T-helper 22 cell (primary cell): ENCODE data around the gene UAP1.
"Not testable (repeated sequence)": the region's sequence is repeated elsewhere in the genome, so short reads cannot be mapped to it uniquely, and the experiment has no call there.

ENCODE experiments used
- DNase-seq: peaks from one replicate; pipeline ENCODE4 v3.0.0-alpha.2; 2020; ENCODE audit warnings: low read depth

Gene UAP1

DNA sequence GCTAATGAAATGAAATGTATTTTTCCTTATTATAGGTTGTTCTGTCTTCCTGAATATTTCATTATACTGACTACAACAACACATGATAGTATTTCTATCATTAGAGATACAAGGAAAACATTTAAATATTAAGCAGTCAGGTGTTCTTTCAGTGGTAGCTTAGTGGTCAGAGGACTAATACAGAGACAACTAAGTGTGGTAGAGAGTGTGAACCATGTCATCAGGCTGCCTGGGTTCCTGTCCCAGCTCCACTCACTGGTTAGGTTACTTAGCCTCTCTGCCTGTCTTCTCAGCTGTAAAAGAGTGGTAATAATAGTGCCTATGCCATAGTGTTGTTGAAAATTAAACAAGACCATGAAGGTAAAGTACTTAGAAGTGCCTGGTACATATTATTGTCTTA, 3.9 kb downstream of the UAP1 start:
- no peak for DNase-seq

DNA sequence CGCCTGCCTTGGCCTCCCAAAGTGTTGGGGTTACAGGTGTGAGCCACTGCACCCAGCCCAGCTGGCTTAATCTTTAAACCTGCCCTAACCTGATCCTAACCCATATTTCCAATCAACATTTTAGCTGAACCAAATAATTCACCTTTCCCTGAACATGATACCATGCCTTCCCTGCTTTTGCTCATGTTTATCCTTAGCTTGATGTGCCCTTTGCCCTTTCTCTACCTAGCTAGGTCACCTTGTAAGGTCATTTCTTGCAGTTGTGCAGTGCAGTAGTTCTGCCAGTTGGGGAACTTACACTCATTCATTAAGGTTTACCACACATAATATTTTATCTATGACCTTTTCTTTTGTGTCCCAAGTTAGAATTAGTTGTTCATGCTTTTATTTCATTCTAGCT, 5.3 kb downstream of the UAP1 start:
- DNase-seq: no peak

DNA sequence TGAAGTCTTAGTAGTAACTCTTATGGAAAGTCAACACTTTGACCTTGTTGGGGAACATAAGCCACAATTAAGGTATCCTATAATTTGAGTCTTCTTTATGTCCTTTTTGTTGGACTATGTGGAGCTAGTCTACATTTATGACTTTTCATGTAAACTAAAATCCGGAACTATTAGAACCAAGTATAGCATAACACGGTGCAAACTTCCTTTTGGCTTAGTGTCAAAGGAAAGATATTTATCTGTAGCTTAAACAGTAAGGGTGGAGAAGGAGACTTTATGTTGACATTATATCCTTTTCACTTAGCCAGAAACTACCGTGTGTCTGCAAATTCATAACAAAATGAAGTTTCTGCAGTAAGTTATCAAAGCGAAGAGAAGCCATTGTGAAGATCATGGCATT, 7.3 kb downstream of the UAP1 start:
- DNase-seq: no peak

DNA sequence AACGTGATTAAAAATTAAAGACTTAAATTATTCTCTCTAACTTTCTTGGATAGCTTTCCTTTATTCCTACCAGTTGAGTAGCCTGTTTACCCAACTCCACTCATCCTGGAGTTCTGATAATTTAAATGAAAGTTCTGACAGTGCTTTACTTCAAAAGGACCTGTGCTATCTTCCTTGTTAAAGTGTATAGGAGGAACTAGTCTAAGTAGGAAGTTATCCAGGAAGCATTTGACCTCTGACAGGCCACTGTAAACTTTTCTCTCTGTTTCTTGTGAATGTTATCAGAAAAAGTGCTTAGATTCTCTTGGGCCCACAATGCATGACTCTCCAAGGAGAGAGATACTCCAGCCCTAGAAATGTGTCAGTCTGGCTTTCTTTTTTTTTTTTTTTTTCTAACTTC, 9.2 kb downstream of the UAP1 start:
- no peak for DNase-seq

DNA sequence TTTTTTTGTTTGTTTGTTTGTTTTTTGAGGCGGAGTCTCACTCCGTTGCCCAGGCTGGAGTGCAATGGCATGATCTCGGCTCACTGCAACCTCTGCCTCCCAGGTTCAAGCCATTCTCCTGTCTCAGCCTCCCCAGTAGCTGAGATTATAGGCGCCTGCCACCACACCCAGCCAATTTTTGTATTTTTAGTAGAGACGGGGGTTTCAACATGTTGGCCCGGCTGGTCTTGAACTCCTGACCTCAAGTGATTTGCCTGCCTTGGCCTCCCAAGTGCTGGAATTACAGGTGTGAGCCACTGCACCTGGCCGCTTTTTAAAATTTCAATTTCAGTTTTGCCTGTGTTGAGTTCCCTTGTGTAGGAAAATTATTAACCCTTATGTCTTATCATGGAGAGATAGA, 9.6 kb downstream of the UAP1 start:
- not testable (repeated sequence) for DNase-seq

DNA sequence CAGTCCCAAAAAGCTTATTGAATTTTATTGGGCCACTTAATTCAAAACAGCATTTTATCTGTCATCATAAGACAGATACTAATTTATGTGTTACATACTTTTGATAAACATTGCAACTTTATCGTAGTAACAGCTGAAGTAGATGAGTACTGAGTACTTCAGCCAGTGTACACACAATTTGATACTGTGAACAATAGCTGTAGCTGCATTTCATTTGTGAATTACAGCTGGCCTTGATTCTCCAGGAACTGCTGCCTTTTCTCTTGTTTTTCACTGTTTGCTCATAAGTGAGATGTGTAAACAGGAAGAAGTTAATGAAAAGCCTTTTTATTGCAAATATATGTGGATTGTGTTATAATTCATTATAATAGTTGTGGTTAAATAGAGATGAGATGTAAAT, 10.2 kb downstream of the UAP1 start:
- no peak for DNase-seq

DNA sequence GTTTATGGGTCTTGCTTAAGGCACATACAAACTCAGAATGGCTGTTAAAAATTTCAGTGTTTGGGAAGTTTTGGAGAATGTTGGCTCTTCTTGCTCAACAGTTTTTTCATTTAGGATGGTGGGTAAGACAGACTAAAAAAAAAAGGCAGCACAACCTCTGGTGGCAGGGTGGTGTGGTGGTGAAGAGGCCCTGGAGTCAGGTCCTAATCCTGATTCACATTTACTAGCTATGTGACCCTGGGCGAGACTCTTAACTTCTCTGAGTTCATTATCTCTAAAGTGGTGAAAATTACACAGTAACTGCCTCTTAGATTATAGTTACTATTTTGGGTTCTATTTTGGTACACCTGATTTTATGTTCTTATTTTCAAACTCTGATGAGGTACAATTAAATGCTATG, 11.6 kb downstream of the UAP1 start:
- DNase-seq: no peak

DNA sequence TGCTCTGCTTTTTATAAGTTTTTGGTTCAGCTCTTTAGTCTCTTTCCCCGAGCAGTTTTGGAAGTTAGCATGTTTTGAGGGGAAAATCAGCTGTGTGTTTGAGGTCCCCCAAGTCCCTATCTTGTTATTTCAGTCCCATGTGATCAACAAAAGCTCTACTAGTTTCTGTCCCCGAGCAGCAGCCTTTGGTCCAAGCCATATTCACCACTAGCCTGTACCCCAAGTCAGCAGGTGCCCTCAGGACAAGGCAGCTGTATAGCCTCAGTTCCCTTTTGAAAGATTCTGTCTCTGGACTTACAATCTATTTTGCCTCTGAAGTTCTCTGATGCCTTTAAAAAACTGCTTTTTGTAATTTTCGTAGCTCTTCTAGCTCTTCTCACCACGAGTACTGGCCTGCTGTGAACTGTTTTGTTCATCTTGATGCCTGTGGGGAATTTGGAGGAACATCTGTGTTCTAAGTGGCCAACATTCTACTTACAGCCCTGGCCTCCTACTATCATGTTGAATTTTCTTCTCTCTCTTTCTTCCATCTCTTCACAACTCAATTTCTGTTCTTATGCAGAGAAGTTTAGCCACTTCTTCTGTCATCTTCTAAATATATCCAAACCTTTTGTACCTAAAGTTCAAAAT, 16.7 kb downstream of the UAP1 start:
- DNase-seq: no peak

DNA sequence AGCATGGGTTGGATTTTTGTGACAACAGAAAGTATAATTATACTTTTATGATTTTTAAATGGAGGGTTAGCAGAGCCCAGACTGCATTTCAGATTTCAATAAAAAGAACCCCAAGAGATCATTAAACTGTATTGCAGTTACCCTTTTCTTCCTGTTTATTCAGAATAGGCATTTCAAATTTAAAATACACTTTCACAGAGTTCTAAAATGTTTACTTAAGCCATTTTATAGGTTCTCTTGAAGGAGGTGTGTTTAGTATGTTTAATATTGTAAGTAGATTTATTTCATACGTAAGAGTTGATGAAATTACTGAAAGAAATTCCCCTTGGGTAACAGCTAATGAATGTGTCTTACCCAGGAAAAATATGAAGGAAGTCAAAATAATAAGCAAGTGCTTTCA, 17.4 kb downstream of the UAP1 start:
- DNase-seq: no peak

DNA sequence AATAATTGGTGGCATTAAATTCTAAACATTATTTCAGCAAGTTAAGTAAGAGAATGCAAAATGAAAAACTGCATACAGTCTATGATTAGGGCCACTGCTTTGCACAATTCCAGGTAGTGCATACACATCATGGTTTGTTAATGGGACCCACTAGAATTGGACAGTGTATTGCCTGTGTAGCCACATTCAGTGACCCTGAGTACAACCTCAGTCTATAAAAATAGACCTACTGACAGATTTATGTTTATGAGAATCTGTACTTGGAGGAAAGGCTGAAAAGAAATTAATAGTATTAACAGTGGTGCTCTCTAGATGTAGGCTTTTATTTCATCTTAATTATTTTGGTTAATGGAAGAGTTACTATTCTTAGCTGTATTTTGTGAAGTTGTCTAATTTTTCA, 18.8 kb downstream of the UAP1 start:
- DNase-seq: no peak

DNA sequence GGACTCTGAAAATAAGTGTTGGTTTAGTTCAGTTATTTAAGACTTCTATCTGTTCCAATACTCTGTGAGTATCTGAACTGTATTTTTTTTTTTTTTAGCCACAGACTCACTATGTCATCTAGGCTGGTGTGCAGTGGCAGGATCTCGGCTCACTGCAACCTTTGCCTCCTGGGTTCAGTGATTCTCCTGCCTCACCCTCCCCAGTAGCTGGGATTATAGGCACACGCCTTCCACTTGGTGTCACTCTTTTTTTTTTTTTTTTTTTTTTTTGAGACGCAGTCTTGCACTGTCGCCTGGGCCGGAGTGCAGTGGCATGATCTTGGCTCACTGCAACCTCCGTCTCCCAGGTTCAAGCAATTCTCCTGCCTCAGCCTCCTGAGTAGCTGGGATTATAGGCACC, 21.4 kb downstream of the UAP1 start:
- DNase-seq: not testable (repeated sequence)

DNA sequence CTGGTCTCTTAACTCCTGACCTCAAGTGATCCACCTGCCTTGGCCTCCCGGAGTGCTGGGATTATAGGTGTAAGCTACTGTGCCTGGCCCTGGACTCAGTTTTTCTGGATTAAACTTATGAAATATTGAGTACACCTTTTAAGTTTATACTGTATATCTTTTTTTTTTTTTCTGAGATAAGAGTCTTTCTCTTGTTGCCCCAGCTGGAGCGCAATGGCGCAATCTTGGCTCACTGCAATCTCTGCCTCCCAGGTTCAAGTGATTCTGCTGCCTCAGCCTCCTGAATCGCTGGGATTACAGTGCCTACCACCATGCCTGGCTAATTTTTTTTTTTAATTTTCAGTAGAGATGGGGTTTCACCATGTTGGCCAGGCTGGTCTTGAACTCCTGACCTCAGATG, 23.6 kb downstream of the UAP1 start:
- not testable (repeated sequence) for DNase-seq

DNA sequence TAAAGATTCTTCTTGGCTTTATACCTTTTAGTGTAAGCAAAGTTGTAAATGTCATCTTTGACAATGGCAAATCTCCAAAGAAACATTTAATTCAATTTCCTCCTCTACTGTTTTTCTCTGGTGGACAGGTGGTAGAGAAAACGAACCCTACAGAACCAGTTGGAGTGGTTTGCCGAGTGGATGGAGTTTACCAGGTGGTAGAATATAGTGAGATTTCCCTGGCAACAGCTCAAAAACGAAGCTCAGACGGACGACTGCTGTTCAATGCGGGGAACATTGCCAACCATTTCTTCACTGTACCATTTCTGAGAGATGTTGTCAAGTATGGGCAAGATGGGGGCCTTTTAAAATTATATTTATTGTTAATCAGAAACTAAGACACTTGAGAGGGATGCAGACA, 25.8 kb downstream of the UAP1 start:
- DNase-seq: no peak

DNA sequence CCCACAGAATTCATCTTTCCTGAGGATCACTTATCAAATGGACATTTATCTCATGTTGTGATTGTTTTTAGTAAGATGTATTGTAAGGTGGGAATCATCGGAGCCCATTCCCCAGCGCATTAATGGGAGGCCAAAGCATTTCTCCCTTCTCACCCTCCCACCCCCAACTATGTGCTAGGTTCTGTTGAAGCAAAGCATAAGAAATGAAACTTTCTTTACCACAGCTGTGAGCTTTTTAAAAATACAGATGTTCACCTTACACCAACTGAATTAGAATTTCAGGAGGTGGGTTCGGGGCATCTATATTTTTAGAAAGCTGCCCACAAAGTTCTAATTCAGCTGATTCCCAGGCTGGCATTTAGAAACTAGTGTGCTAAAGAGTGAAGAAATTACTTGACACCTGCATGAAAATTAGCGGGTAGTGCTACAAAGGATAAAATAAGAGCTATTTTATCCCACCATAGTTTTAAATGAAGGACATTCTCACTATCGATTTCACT, 26.3 kb downstream of the UAP1 start:
- DNase-seq: no peak

DNA sequence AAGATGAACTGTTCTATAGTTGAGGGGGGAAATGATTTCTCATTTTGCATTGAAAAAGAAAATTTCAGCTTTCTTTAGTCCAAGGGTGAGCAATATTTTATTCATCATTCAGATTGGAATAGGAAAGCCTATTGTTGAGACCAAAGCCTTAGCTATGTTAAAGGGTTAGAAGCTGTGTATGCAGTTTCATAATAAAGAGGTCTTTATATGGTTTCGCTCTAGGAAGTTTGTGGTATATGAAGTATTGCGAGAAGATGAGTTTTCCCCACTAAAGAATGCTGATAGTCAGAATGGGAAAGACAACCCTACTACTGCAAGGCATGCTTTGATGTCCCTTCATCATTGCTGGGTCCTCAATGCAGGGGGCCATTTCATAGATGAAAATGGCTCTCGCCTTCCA, 28.6 kb downstream of the UAP1 start:
- no peak for DNase-seq

DNA sequence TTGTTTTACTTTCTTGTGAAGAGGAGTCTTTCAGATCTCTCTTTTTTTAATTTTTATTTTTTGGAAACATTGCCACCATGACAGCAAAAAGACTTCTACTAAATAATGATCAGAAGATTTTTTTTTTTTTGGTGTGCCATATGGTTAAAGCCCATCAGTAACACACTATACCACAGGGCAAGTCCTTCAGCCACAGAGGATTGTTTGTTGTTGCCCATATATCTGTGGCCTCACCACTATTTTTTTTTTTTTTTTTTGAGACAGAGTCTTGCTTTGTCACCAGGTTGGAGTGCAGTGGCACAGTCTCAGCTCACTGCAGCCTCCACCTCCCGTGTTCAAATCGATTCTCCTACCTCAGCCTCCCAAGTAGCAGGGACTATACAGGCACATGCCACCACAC, 29.2 kb downstream of the UAP1 start:
- DNase-seq: no peak

DNA sequence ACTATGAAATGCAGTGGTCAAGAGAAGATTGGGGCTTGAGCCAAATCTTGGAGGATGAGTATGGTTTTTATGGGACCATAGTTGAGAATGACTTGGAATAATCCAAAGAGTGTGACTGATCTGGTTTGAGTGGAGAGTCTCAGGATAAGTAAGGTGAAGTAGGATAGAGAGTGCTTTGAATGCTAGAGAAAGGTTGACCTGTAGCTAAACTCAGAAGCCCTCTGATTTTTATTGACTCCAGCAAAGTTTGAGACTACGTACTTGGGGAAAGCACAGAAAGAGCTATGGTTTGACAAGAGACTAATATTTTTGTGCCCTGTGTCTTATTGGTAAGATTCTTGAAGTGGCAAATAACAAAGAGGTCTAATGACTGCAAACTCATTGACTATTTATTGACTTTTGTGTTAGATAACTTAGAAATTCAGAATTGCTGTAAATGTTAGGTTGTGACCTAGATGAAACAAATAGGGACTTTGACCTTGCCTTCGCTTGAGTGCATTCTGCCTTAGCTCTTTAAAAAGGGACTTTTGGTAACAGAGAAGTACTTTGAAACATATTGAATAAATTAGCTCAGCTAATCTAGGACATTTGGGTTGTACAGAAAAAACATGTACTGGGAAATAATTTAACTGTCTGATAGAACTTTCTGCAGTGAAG, 35.1 kb downstream of the UAP1 start:
- no peak for DNase-seq

DNA sequence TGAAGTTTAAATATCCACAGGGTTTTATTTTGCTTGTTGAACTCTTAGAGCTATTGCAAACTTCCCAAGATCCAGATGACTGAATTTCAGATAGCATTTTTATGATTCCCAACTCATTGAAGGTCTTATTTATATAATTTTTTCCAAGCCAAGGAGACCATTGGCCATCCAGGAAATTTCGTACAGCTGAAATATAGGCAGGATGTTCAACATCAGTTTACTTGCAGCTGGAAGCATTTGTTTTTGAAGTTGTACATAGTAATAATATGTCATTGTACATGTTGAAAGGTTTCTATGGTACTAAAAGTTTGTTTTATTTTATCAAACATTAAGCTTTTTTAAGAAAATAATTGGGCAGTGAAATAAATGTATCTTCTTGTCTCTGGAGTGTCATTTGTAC, 37.9 kb downstream of the UAP1 start:
- no peak for DNase-seq

DNA sequence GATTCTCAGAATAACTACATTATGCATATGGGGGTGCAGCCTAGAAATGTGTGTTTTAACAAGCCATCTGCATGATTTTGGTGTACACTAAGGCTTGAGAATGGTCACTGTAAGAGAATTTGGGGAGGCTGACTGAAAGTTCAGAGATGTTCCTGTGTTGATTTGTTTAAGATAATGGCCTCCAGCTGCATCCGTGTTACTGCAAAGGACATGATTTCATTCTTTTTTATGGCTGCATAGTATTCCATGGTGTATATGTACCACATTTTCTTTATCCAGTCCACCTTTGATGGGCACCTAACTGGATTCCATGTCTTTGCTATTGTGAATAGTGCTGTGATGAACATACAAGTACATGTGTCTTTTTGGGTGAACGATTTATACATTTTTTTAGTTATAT, 41.6 kb downstream of the UAP1 start:
- not testable (repeated sequence) for DNase-seq

DNA sequence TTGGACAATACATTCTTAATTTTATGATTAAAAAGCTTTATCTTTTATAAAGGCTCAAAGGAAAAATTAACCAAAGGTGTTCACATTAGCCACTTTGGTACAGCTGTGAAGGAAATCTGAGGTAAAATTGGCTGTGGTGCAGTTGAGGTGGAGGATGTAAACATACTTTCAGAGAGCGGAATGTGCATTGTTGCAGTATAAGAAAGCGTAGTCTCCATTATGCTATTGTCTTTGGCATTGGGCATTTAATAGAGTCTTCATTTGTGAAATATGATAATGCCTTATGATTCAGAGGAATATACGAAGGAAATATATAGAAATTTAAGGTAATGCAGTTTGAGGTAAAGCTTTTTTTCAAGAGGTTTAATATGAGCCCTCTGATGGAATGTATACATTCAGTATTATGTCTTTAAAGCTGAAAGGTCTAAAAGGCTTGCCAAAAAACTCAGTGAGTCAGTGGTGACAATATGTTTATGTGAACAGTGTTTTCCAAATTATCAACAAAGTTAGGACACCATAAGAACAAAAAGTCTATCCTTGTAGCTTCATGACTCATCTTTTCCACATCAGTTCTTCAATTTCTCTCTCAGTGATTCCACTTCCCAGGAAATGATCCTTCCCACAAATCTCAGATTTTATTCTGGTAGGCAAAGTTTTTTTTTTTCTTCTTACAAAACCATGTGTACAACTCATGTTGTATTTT, 43.9 kb downstream of the UAP1 start:
- DNase-seq: no peak

DNA sequence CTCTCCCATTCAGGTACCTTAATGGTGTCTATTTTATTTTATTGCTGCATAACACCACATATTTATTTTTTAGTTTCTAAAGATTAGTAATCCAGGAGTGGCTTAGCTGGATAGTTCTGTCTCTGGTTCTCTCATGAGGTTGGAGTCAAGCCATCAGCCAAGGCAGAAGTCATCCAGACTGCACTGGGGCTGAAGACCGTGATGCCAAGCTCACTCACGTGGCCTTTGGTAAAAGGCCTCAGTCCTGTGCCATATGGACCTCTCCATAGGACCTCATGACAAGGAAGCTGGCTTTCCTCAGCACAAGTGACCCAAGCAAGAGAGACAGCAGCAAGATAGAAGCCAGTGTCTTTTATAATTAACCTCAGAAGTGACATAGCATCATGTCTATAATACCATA, 47.8 kb downstream of the UAP1 start:
- no peak for DNase-seq

DNA sequence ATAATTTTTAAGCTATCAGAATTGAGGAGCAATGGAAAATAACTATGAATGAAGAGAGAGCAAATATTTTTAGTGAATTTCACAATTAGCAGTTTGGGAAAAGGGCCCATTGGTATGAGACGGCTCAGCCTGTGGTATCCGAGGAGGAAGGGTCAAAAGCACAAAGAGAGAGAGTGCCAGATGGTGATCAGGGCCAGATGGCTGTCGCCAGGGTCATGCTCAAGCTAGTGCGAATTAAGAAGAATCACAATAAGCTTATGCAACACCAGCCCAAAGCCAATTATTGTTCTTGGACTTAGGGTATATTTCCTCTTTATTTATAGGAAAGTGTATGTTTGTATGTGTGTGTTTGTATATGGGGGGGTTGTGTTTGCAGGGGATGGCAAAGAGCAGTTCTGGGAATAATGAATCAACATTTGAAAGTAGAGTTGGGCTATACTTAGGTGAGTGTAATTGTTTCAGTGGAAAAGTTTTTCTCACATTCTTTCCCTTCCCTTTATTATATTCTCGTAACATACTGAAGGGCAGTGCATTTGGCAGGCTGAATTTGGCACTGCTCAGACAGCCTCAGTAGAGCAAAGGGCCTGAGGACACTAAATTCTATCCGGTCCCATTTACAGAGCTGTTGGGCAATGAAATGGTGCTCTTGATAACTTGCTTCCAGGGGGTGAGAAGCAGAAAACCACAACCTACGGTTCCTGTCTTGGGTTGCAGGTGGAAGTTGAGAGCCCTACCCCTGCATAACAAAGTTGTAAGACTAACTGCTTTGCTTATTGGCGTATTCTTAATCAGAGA, 51.3 kb downstream of the UAP1 start:
- DNase-seq: no peak

DNA sequence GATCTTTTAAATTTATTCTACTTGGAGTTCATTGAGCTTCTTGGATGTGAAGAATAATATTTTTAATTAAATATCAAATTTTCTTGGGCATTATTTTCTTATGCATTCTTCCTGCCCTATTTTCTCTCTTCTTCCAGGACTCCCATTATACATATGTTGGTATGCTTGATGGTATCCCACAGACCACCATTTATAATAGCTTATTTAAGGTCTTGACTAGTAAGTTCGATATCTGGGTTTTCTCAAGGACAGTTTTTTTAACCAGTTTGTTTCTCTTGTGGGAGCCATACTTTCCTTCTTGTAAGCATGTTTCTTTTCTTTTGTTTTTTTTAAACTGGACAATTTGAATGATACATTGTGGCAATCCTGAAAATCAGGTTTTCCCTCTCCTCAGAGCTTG, 55.3 kb downstream of the UAP1 start:
- no peak for DNase-seq
